Prostate gland (tissue), 2 donors: ENCODE measurements around the gene CRACR2A.

ENCODE experiments used
- POLR2A ChIP-seq: fragments of 450-650 bp; IDR thresholded peaks from one replicate; pipeline ENCODE4 v1.6.1; 2016; ENCODE audit warnings: antibody characterized with exemption, mild to moderate bottlenecking
- TF ChIP-seq, protein P1 (sequence below), 4 experiments: fragments of 200-600 bp in 2 of 4; fragments of 450-650 bp in 2 of 4; sonication (generic) in 2 of 4; IDR thresholded peaks; 1 replicate in 3 of 4; 2 replicates in 1 of 4; pipeline ENCODE4 v1.5.1; 2016 to 2019; ENCODE audit warnings: antibody characterized with exemption in 4 of 4, mild to moderate bottlenecking in 2 of 4, moderate library complexity in 2 of 4

DNA sequence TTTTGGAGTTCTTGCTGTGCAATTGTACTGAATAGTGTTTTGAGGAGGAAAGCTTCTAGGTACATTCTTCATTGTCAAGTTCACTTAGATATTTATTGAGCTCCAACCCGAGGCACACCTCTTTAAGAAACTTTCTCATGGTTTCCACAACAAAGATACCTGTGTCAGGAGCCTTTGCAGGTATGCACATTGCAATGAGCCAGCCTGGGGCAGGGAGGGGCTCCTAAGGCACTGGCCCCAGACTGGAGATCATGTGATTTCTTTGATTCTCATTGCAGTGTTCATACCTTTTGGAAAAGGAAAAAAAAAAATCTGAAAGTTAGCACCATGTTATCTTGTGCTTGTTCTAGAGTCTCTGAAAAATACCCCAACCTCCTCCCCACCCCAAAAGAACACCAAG lies 181.6 kb downstream of the CRACR2A start:
- TF ChIP-seq, protein P1, sequence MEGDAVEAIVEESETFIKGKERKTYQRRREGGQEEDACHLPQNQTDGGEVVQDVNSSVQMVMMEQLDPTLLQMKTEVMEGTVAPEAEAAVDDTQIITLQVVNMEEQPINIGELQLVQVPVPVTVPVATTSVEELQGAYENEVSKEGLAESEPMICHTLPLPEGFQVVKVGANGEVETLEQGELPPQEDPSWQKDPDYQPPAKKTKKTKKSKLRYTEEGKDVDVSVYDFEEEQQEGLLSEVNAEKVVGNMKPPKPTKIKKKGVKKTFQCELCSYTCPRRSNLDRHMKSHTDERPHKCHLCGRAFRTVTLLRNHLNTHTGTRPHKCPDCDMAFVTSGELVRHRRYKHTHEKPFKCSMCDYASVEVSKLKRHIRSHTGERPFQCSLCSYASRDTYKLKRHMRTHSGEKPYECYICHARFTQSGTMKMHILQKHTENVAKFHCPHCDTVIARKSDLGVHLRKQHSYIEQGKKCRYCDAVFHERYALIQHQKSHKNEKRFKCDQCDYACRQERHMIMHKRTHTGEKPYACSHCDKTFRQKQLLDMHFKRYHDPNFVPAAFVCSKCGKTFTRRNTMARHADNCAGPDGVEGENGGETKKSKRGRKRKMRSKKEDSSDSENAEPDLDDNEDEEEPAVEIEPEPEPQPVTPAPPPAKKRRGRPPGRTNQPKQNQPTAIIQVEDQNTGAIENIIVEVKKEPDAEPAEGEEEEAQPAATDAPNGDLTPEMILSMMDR (IDR thresholded peaks at IDR 0.05): no peak
- TF ChIP-seq POLR2A: no peak
